Sigmoid colon (tissue), 7 donors: ENCODE data around the gene CC2D1A. TPM values are rescaled to one million over a fixed set of nuclear protein-coding genes. Genes with fewer than 3 reads are reported as not detected.

Source experiments
- DNase-seq: peaks from one replicate; pipeline ENCODE4 v3.0.0-alpha.2; 2019
- H3K27ac ChIP-seq, 4 donors: fragments of 200-600 bp; sonication (generic); one replicate each; pipeline ENCODE4 v1.5.1; 2016 to 2019; ENCODE audit warnings: mild to moderate bottlenecking in 1 of 4
- H3K27me3 ChIP-seq, 3 donors: fragments of 200-600 bp; sonication (generic); one replicate each; pipeline ENCODE4 v1.5.1; 2019; ENCODE audit warnings: mild to moderate bottlenecking in 1 of 3
- H3K36me3 ChIP-seq, 4 donors: fragments of 200-600 bp; sonication (generic); one replicate each; pipeline ENCODE4 v1.5.1; 2016 to 2019
- H3K4me1 ChIP-seq, 4 donors: fragments of 200-600 bp; sonication (generic); one replicate each; pipeline ENCODE4 v1.5.1; 2017 to 2019
- H3K4me3 ChIP-seq, 4 donors: fragments of 200-600 bp; sonication (generic); one replicate each; pipeline ENCODE4 v1.5.1; 2017 to 2019; ENCODE audit warnings: mild to moderate bottlenecking in 2 of 4, moderate library complexity in 1 of 4
- H3K9me3 ChIP-seq, 4 donors: fragments of 200-600 bp in 3 of 4; sonication (generic) in 3 of 4; one replicate each; pipeline versions ENCODE4 v1.5.1 to v1.6.1; 2013 to 2019
- EP300 ChIP-seq, 4 donors: sonication (generic); formaldehyde crosslinking; IDR thresholded peaks; one replicate each; pipeline ENCODE4 v1.6.1; 2017; ENCODE audit warnings: antibody characterized with exemption in 4 of 4
- POLR2A ChIP-seq, 2 donors: fragments of 450-650 bp; IDR thresholded peaks; one replicate each; pipeline ENCODE4 v1.6.1; 2016; ENCODE audit warnings: antibody characterized with exemption in 2 of 2, mild to moderate bottlenecking in 2 of 2, moderate library complexity in 2 of 2
- POLR2AphosphoS5 ChIP-seq, 4 donors: sonication (generic); formaldehyde crosslinking; IDR thresholded peaks; one replicate each; pipeline ENCODE4 v1.6.1; 2017; ENCODE audit warnings: antibody characterized with exemption in 4 of 4
- WGBS, 2 donors: extraction: QIAGEN DNeasy Blood & Tissue Kit; methylation state at CpG; one replicate each; pipeline ENCODE4 v1.1.7; 2013; 5-methylcytosine and 5-hydroxymethylcytosine counted together
- intact Hi-C: fragments of 100-400 bp; cut with DNase I; formaldehyde crosslinking; loops from one replicate; pipeline ENCODE4 v1.15.1; 2023
- polyA plus RNA-seq, 3 donors: library from polyadenylated mRNA; stranded (reverse); fragments of 200-250 nt; gene quantifications; one replicate each; pipeline ENCODE4 v1.2.3, GENCODE V29; 2013
- total RNA-seq, 4 donors: library from RNA; depleted of rRNA; stranded (reverse); fragments of >200 nt; gene quantifications; one replicate each; pipeline ENCODE4 v1.1.0, GENCODE V29; 2016
- TF ChIP-seq, protein P1 (sequence below), 4 experiments: fragments of 450-650 bp in 3 of 4; fragments of 200-600 bp in 1 of 4; IDR thresholded peaks; one replicate each; pipeline ENCODE4 v1.5.1; 2016 to 2019; ENCODE audit warnings: antibody characterized with exemption in 4 of 4, mild to moderate bottlenecking in 3 of 4, moderate library complexity in 2 of 4
- donor health status: healthy with polysubstance abuse.
- donor health status: Bipolar disorder and iron deficiency.
- donor health status: healthy.

The CC2D1A gene
- total and polyA plus RNA-seq, 7 donors = 15.0 to 88.2 (median 33.5) TPM

DNA sequence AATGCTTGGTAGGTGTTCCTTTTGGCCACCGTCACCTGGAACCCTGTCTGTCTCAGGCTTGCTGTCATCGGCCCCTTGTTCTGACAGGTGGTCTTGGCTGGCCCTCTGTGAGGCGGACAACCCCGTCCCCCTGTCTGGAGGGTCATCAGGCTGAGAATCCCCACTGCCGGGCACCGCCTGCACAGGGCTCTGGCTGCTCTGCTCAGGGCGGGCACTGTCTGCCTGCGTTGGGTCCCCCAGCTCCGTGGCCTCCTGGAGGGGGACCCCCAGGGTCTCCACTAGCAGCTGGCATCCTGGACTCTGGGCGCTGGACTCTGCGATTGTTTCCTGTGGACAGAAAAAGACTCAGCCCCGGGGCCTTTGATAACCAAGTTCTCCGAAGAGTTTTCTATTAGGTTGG, 15.9 kb upstream of the CC2D1A start:
- no peak for DNase-seq
- no peak for TF ChIP-seq POLR2A (IDR thresholded peaks at IDR 0.05)
- TF ChIP-seq EP300 (IDR thresholded peaks at IDR 0.05) = no peak
- Histone ChIP-seq H3K4me1 (no peaks in the 10 kb centered on the region), H3K36me3 (no peaks in the 10 kb centered on the region), H3K4me3 (no peak overlapping the region), H3K27me3 (no peaks in the 10 kb centered on the region), H3K9me3 (no peaks in the 10 kb centered on the region), H3K27ac (no peak overlapping the region)
- WGBS, 2 donors = 93 to 96% methylated on average over 13 of the region's 13 CpGs
- intact Hi-C loops = no loop called here

DNA sequence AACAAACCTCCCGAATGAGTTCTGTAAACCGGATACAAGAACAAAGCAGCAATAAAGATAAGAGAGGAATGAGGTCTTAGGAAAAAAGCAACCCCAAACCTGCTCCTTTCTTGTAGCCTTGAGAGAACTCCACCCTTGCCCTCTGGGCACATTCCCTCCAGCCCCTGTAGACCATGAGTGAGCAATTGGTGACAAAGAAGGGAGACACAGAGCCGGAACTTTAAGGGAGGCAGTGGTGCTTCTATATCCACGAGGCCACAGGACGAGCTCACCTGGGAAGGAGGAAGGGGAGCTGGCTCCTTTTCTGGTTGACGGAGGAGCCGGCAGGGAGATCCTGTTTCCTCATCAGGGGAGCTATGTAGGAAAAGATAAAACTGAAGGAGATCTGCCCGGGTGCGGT, 13.1 kb upstream of the CC2D1A start:
- TF ChIP-seq POLR2AphosphoS5 (IDR thresholded peaks at IDR 0.05) = no peak
- TF ChIP-seq, protein P1, sequence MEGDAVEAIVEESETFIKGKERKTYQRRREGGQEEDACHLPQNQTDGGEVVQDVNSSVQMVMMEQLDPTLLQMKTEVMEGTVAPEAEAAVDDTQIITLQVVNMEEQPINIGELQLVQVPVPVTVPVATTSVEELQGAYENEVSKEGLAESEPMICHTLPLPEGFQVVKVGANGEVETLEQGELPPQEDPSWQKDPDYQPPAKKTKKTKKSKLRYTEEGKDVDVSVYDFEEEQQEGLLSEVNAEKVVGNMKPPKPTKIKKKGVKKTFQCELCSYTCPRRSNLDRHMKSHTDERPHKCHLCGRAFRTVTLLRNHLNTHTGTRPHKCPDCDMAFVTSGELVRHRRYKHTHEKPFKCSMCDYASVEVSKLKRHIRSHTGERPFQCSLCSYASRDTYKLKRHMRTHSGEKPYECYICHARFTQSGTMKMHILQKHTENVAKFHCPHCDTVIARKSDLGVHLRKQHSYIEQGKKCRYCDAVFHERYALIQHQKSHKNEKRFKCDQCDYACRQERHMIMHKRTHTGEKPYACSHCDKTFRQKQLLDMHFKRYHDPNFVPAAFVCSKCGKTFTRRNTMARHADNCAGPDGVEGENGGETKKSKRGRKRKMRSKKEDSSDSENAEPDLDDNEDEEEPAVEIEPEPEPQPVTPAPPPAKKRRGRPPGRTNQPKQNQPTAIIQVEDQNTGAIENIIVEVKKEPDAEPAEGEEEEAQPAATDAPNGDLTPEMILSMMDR (IDR thresholded peaks at IDR 0.05) = no peak
- no peak for TF ChIP-seq EP300 (IDR thresholded peaks at IDR 0.05)
- no peak for TF ChIP-seq POLR2A (IDR thresholded peaks at IDR 0.05)
- no peak overlapping the region for H3K27ac ChIP-seq
- intact Hi-C loops = no loop called here
- H3K27me3 ChIP-seq = no peaks in the 10 kb centered on the region
- no peak overlapping the region for H3K4me3 ChIP-seq
- no peaks in the 10 kb centered on the region for H3K4me1 ChIP-seq
- H3K36me3 ChIP-seq = no peaks in the 10 kb centered on the region
- 17 to 59% methylated on average over 9 of the region's 9 CpGs for WGBS, 2 donors
- no peaks in the 10 kb centered on the region for H3K9me3 ChIP-seq
- no peak for DNase-seq

DNA sequence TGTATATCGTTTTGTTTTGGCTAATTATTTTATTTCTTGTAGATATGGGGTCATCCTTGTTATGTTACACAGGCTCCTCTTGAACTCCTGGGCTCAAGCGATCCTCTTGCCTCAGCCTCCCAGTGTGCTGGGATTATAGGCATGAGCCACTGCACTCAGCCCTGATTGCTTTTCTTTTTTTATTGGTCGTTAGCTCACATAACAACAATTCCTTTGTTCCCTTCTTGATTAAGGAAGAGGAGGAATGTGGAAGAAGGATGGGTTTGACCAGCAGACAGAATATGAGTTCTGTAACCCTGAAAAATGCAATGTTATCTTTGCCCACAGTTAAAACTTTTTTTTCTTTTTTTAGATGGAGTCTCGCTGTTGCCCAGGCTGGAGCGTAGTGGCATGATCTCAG, 11.4 kb upstream of the CC2D1A start:
- TF ChIP-seq, protein P1 (IDR thresholded peaks at IDR 0.05) = no peak
- TF ChIP-seq POLR2A (IDR thresholded peaks at IDR 0.05) (no peak), EP300 (IDR thresholded peaks at IDR 0.05) (no peak), POLR2AphosphoS5 (IDR thresholded peaks at IDR 0.05) (no peak)
- Histone ChIP-seq H3K27ac (no peak overlapping the region), H3K4me1 (no peaks in the 10 kb centered on the region), H3K4me3 (no peak overlapping the region), H3K36me3 (no peaks in the 10 kb centered on the region), H3K27me3 (no peaks in the 10 kb centered on the region), H3K9me3 (no peaks in the 10 kb centered on the region)
- no peak for DNase-seq
- intact Hi-C loops = no loop called here
- 20 to 69% methylated on average over 5 of the region's 5 CpGs for WGBS, 2 donors

DNA sequence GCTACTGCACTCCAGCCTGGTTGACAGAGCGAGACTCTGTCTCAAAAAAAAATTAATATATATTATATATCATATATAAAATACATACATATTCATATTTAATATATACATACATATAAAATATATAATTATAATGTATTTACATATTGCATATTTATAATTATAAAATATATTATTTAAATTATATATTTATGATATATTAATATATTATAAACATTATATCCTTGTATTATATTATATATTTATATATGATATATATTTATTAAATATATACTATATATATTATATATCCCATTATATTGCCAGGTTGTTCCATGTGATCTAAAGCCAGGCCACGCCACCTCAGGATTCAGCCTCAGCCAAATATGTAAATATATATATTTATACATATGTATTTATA, 9.8 kb upstream of the CC2D1A start:
- TF ChIP-seq, protein P1 (IDR thresholded peaks at IDR 0.05) = no peak
- TF ChIP-seq EP300 (IDR thresholded peaks at IDR 0.05) (no peak), POLR2AphosphoS5 (IDR thresholded peaks at IDR 0.05) (no peak), POLR2A (IDR thresholded peaks at IDR 0.05) (no peak)
- no peaks in the 10 kb centered on the region for H3K4me1 ChIP-seq
- H3K27ac ChIP-seq = no peak overlapping the region
- DNase-seq = no peak
- H3K4me3 ChIP-seq = no peak overlapping the region
- 96% methylated on average over 2 of the region's 2 CpGs for WGBS, 2 donors
- H3K9me3 ChIP-seq = no peaks in the 10 kb centered on the region
- H3K36me3 ChIP-seq = no peaks in the 10 kb centered on the region
- no peaks in the 10 kb centered on the region for H3K27me3 ChIP-seq
- intact Hi-C loops = no loop called here

DNA sequence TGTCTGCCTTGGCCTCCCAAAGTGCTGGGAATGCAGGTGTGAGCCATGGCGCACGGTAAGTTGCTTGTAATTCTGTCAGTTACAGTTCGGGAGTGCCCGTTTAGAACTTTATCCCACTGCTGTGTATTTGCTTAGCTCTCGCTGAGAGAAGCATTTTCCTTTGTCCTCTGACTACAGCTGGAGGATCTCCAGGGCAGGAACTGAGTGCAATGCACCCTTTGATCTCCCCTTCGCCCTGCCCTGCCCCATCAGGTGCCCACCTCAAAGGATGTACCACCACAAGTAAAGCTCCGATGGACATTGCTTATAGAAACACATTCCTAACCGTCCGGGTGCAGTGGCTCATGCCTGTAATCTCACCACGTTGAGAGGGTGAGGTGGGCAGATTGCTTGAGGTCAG, 6.6 kb upstream of the CC2D1A start:
- Histone ChIP-seq H3K9me3 (no peaks in the 10 kb centered on the region), H3K4me3 (no peak overlapping the region), H3K4me1 (no peaks in the 10 kb centered on the region), H3K27me3 (no peaks in the 10 kb centered on the region), H3K36me3 (no peaks in the 10 kb centered on the region), H3K27ac (no peak overlapping the region)
- intact Hi-C loops = no loop called here
- no peak for TF ChIP-seq EP300 (IDR thresholded peaks at IDR 0.05)
- TF ChIP-seq POLR2A (IDR thresholded peaks at IDR 0.05) = no peak
- TF ChIP-seq, protein P1 (IDR thresholded peaks at IDR 0.05) = no peak
- no peak for TF ChIP-seq POLR2AphosphoS5 (IDR thresholded peaks at IDR 0.05)
- WGBS, 2 donors = 16 to 68% methylated on average over 10 of the region's 10 CpGs
- no peak for DNase-seq
